ENCODE results near the gene ATRX.

- TF ChIP-seq POLR2A (IDR thresholded peaks at IDR 0.05; ENCODE audit: borderline replicate concordance, extremely low read depth, insufficient read depth, insufficient read length) (no peak), CTCF (IDR thresholded peaks at IDR 0.05 in 2 of 3, conservative IDR thresholded peaks at IDR 0.05 in 1 of 3; ENCODE audit: borderline replicate concordance in 1 of 3, insufficient read depth in 1 of 3, low read depth in 2 of 3, low read length in 2 of 3) (no peak), EZH2phosphoT487 (IDR thresholded peaks at IDR 0.05; ENCODE audit: borderline replicate concordance) (no peak), EZH2 (IDR thresholded peaks at IDR 0.05) (no peak), ATF3 (IDR thresholded peaks at IDR 0.05) (no peak)
These were observed 16.2 kb upstream of the ATRX start for GRCh38 chrX:77802201-77802600.
